ENCODE measurements around the gene DDX55.

- TF ChIP-seq, protein P1, sequence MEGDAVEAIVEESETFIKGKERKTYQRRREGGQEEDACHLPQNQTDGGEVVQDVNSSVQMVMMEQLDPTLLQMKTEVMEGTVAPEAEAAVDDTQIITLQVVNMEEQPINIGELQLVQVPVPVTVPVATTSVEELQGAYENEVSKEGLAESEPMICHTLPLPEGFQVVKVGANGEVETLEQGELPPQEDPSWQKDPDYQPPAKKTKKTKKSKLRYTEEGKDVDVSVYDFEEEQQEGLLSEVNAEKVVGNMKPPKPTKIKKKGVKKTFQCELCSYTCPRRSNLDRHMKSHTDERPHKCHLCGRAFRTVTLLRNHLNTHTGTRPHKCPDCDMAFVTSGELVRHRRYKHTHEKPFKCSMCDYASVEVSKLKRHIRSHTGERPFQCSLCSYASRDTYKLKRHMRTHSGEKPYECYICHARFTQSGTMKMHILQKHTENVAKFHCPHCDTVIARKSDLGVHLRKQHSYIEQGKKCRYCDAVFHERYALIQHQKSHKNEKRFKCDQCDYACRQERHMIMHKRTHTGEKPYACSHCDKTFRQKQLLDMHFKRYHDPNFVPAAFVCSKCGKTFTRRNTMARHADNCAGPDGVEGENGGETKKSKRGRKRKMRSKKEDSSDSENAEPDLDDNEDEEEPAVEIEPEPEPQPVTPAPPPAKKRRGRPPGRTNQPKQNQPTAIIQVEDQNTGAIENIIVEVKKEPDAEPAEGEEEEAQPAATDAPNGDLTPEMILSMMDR (conservative IDR thresholded peaks at IDR 0.05; ENCODE audit: low read depth, low read length), result no peak
- no peak for TF ChIP-seq EZH2 (IDR thresholded peaks at IDR 0.05; ENCODE audit: low read length, unreplicated experiment)
Measured at GRCh38 chr12:123655420-123655819, 53.5 kb downstream of the DDX55 start.

Measured in PC-3 (cell line).